SU-DHL-6 (cell line): ENCODE results near the gene GUCY1A2.

Experiments
- EZH2phosphoT487 ChIP-seq: fragments of 200-600 bp; sonication (generic), shearing (Covaris generic); conservative IDR thresholded peaks from 2 replicates; pipeline ENCODE4 v1.6.1; 2018; ENCODE audit warnings: mild to moderate bottlenecking, antibody characterized with exemption, low read length, moderate library complexity, mixed read lengths
- TF ChIP-seq, protein P1 (sequence below): fragments of 200-600 bp; sonication (generic); IDR thresholded peaks from one replicate; pipeline ENCODE4 v1.5.1; 2017; ENCODE audit warnings: antibody characterized with exemption, mild to moderate bottlenecking, low read length, moderate library complexity; ENCODE audit not compliant: insufficient read depth, poor library complexity, severe bottlenecking

DNA sequence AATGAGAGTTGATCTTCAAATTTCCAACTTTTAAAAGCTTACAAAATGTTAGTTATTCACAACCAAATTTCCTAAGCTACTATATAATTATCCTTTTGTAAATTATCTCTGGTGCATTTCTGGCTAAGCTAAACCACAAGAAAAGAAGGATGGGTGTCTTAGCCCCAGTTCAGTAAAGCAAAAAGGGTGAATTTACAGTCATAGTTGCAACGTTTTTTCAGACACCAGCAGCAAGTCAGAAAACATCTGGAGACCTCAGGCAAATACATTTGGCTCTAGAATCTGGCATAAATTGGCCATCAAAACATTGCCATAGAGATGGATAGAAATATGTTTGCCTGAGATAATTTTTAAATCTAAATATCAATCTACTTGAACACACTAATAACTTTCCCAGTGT is 257.0 kb downstream of the GUCY1A2 start:
- TF ChIP-seq, protein P1, sequence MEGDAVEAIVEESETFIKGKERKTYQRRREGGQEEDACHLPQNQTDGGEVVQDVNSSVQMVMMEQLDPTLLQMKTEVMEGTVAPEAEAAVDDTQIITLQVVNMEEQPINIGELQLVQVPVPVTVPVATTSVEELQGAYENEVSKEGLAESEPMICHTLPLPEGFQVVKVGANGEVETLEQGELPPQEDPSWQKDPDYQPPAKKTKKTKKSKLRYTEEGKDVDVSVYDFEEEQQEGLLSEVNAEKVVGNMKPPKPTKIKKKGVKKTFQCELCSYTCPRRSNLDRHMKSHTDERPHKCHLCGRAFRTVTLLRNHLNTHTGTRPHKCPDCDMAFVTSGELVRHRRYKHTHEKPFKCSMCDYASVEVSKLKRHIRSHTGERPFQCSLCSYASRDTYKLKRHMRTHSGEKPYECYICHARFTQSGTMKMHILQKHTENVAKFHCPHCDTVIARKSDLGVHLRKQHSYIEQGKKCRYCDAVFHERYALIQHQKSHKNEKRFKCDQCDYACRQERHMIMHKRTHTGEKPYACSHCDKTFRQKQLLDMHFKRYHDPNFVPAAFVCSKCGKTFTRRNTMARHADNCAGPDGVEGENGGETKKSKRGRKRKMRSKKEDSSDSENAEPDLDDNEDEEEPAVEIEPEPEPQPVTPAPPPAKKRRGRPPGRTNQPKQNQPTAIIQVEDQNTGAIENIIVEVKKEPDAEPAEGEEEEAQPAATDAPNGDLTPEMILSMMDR, result no peak
- TF ChIP-seq EZH2phosphoT487, result no peak
